Natural killer cell (primary cell): ENCODE data around the gene CATSPERE. TPM values are rescaled to one million over a fixed set of nuclear protein-coding genes. Genes with fewer than 3 reads are reported as not detected.

Experiments used
- ATAC-seq, 3 donors: fragments of 150-1000 bp in 2 of 3; fragments of 200-7000 bp in 1 of 3; cut with Tn5 transposase; 1 replicate in 1 of 3; 2 replicates in 2 of 3; pipeline ENCODE4 v1.10.0; 2021; ENCODE audit warnings: mild to moderate bottlenecking in 2 of 3, moderate library complexity in 2 of 3
- DNase-seq, 2 donors: peaks; one replicate each; pipeline versions ENCODE4 v3.0.0 to v3.0.0-alpha.2; 2013 to 2021; ENCODE audit warnings: mixed read lengths in 1 of 2
- H3K27ac ChIP-seq: one replicate; pipeline ENCODE4 v1.5.1; 2013; ENCODE audit warnings: mild to moderate bottlenecking, low read length
- H3K27me3 ChIP-seq: one replicate; pipeline ENCODE4 v1.6.1; 2013; ENCODE audit warnings: low read length; ENCODE audit not compliant: control insufficient read depth, insufficient read depth
- H3K36me3 ChIP-seq: one replicate; pipeline ENCODE4 v1.6.1; 2013; ENCODE audit warnings: low read length; ENCODE audit not compliant: control insufficient read depth, insufficient read depth
- H3K4me1 ChIP-seq: one replicate; pipeline ENCODE4 v1.6.1; 2013; ENCODE audit warnings: low read length; ENCODE audit not compliant: control insufficient read depth, insufficient read depth
- H3K4me3 ChIP-seq: one replicate; pipeline ENCODE4 v1.5.1; 2013; ENCODE audit warnings: low read length
- H3K9me3 ChIP-seq: one replicate; pipeline ENCODE4 v1.6.1; 2013; ENCODE audit warnings: low read length; ENCODE audit not compliant: control insufficient read depth, insufficient read depth
- H3K27ac Mint-ChIP-seq, 2 donors: one replicate each; pipeline ENCODE4 v1.8.0; 2022; ENCODE audit warnings: mild to moderate bottlenecking in 2 of 2, mixed read lengths in 2 of 2, moderate library complexity in 1 of 2
- H3K27me3 Mint-ChIP-seq, 2 donors: one replicate each; pipeline ENCODE4 v1.8.0; 2022; ENCODE audit warnings: low read depth in 2 of 2, mixed read lengths in 2 of 2
- H3K36me3 Mint-ChIP-seq: one replicate; pipeline ENCODE4 v1.8.0; 2022; ENCODE audit warnings: mixed read lengths
- H3K4me1 Mint-ChIP-seq, 2 donors: one replicate each; pipeline ENCODE4 v1.8.0; 2022; ENCODE audit warnings: mixed read lengths in 2 of 2
- H3K4me3 Mint-ChIP-seq: one replicate; pipeline ENCODE4 v1.8.0; 2022; ENCODE audit warnings: mild to moderate bottlenecking, moderate library complexity, mixed read lengths
- H3K9me3 Mint-ChIP-seq, 2 donors: one replicate each; pipeline ENCODE4 v1.8.0; 2022; ENCODE audit warnings: mixed read lengths in 2 of 2
- WGBS: methylation state at CpG from one replicate; pipeline ENCODE4 v1.1.7; 2013; ENCODE audit warnings: missing lambda C conversion rate; ENCODE audit not compliant: insufficient coverage; 5-methylcytosine and 5-hydroxymethylcytosine counted together
- intact Hi-C: fragments of 100-400 bp; cut with micrococcal nuclease; formaldehyde crosslinking; loops from one replicate; pipeline ENCODE4 v1.14.2; 2022
- total RNA-seq, 4 donors: library from RNA; stranded (reverse); fragments of 120-200 nt in 1 of 4; gene quantifications; one replicate each; pipeline versions ENCODE4 v1.2.3 to v1.2.4, GENCODE V29; 2013 to 2022
- TF ChIP-seq, protein P1 (sequence below): fragments of 200-600 bp; IDR thresholded peaks from one replicate; pipeline ENCODE4 v1.8.0; 2022; ENCODE audit warnings: antibody characterized with exemption

CATSPERE gene
- total RNA-seq, 3 donors from 2014 or later (not counting 1 experiment from before 2014, with no cell fraction given), result 0.79 to 1.4 (median 0.80) TPM

DNA sequence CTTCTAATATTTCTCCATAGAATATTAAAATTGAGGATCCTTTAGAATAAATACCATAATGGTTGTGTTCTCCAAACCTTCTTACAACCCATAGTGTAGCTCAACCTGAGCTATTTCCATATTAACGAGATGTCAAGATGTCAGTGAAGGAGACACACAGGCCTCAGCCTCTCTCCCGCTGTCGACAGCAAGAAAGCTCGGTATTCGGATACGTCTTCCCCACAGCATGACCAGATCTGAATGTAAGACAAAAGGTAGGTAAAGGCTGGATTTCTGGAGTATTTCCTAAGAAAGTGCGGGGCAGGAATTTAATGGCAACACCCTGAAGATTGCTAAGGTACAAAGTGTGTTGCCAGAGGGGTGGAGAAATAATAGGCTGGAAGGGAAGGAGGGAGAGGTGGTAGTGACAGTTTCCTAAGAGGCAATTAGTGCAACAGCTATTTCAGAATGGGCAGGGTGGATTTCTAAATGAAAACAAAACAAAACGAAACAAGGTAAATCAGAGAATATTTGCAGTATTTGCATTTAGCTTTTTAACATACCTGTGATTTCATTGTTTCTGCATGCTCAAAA is 11.1 kb upstream of the CATSPERE start:
- Histone ChIP-seq H3K9me3 (no peaks in the 10 kb centered on the region), H3K4me1 (peaks cover 9% of the 10 kb centered on the region), H3K27me3 (no peaks in the 10 kb centered on the region), H3K4me3 (peak overlapping the region; percentile 72), H3K27ac (peak overlapping the region; percentile 92), H3K36me3 (peaks cover 14% of the 10 kb centered on the region)
- Mint-ChIP-seq H3K9me3 (no peaks in the 10 kb centered on the region), H3K27me3 (no peaks in the 10 kb centered on the region), H3K27ac (peak overlapping the region; percentile 85 to 88), H3K36me3 (no peaks in the 10 kb centered on the region), H3K4me1 (peaks cover 51 to 57% of the 10 kb centered on the region in 2 donors), H3K4me3 (peak overlapping the region; percentile 80)
- intact Hi-C loops, result loop anchor here (5.0 to 10.0 kb wide), 2 partner anchors 415 to 522 kb away; partner anchors contain the start of gene HNRNPU
- DNase-seq, result no peak
- no peak for ATAC-seq
- TF ChIP-seq, protein P1, sequence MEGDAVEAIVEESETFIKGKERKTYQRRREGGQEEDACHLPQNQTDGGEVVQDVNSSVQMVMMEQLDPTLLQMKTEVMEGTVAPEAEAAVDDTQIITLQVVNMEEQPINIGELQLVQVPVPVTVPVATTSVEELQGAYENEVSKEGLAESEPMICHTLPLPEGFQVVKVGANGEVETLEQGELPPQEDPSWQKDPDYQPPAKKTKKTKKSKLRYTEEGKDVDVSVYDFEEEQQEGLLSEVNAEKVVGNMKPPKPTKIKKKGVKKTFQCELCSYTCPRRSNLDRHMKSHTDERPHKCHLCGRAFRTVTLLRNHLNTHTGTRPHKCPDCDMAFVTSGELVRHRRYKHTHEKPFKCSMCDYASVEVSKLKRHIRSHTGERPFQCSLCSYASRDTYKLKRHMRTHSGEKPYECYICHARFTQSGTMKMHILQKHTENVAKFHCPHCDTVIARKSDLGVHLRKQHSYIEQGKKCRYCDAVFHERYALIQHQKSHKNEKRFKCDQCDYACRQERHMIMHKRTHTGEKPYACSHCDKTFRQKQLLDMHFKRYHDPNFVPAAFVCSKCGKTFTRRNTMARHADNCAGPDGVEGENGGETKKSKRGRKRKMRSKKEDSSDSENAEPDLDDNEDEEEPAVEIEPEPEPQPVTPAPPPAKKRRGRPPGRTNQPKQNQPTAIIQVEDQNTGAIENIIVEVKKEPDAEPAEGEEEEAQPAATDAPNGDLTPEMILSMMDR, result no peak
- WGBS, result 84% methylated on average over 8 of the region's 8 CpGs

DNA sequence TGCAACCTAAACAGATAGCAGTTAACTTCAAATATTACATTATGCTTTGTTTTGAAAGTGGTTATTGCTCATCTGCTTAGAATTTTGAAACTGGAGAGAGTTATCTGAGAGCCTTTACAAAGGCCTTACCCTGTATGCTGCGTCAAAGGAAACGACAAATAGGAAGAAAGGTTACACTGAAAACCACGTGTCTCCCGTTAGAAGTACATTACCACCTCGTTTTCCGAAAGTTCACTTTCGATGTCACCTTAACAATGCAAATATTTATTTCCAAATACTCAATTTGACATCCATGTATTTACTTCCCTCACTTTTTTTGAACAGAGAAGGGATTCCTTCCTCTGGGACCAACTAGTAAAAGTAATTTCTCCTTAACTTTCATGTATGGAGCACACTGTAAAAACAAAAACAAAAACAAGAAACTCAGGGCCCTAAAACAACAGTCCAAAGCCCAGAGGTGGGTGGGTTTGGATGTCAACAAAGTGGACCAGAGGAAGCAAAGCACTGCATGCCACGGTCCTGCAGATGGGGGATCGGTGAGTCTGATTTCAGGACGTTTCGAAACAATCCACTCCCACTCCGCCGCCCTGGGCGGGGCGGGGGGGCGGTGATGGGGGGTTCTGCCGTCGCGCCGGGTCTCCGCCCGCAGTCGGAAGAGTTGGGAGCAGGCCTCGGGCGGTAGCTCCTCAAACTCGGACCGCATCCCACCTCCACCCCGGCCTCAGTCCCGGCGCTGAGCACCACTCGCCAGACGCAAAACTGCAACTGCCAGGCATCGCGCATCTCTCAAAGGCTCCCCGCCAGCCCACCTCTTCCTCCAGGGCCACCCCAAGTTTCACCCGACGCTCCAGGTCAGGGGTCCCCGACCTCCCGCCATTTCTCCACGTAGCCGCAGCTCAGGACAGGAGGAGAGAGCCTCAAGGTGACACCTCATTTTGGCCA is 10.2 kb upstream of the CATSPERE start:
- Mint-ChIP-seq H3K4me3 (peak overlapping the region; percentile 80), H3K36me3 (no peaks in the 10 kb centered on the region), H3K27ac (peak overlapping the region; percentile 85 to 88), H3K9me3 (no peaks in the 10 kb centered on the region), H3K27me3 (no peaks in the 10 kb centered on the region), H3K4me1 (peaks cover 42 to 49% of the 10 kb centered on the region in 2 donors)
- H3K4me1 ChIP-seq, result peaks cover 9% of the 10 kb centered on the region
- H3K27me3 ChIP-seq, result no peaks in the 10 kb centered on the region
- H3K9me3 ChIP-seq, result no peaks in the 10 kb centered on the region
- peak overlapping the region; percentile 92 for H3K27ac ChIP-seq
- under 1% methylated on average over 41 of the region's 41 CpGs for WGBS
- peak; percentile 49 to 80 for DNase-seq
- H3K4me3 ChIP-seq, result peak overlapping the region; percentile 72
- peak in 1 of 3 donors; percentile 9 for ATAC-seq
- intact Hi-C loops, result loop anchor here (1.0 to 10.0 kb wide), 3 partner anchors 126 to 521 kb away; partner anchors contain the start of gene HNRNPU
- TF ChIP-seq, protein P1, result no peak
- H3K36me3 ChIP-seq, result peaks cover 14% of the 10 kb centered on the region

DNA sequence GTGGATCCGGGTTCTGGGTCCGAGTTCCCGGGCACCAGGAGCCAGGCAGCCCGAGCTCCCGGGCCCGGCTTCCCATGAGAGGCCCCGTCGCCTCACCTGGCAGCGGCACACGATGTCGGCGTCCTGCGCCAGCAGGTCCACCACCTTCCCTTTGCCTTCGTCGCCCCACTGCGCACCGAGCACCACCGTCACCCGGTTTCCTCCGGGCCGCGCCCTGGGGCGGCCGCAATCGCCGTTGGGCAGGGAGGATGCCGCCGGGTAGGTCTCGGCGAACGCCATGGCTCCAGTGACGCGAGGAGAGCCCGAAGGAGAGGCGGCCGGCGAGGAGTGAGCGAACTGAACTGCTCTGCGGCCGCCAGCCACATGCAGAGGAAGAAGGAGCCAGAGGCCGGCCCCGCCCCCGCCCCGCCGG is 9.5 kb upstream of the CATSPERE start, which contains the start of gene ADSS2:
Gene ADSS2, minus strand, starts transcription at position 371 of the 412 bp plus-strand sequence. Its CDS starts 92 bp downstream, at position 279.
- TF ChIP-seq, protein P1, result no peak
- WGBS, result under 1% methylated on average over 45 of the region's 45 CpGs
- ATAC-seq, result no peak
- intact Hi-C loops, result loop anchor here (1.0 to 10.0 kb wide), 3 partner anchors 126 to 521 kb away; partner anchors contain the start of gene HNRNPU
- H3K4me3 Mint-ChIP-seq, result peak within 1 kb of the TSS; percentile 80
- peaks cover 37 to 42% of the 10 kb centered on the region in 2 donors for H3K4me1 Mint-ChIP-seq
- Histone ChIP-seq H3K9me3 (no peaks in the 10 kb centered on the region), H3K27ac (peak within 1 kb of the TSS; percentile 92), H3K4me1 (peaks cover 9% of the 10 kb centered on the region), H3K36me3 (peaks cover 14% of the 10 kb centered on the region), H3K4me3 (peak within 1 kb of the TSS; percentile 72), H3K27me3 (no peaks in the 10 kb centered on the region)
- H3K27me3 Mint-ChIP-seq, result no peaks in the 10 kb centered on the region
- peak within 1 kb of the TSS; percentile 85 to 88 for H3K27ac Mint-ChIP-seq
- DNase-seq, result no peak
- H3K36me3 Mint-ChIP-seq, result no peaks in the 10 kb centered on the region
- no peaks in the 10 kb centered on the region for H3K9me3 Mint-ChIP-seq
